K562 (cell line): ENCODE measurements around the gene TBC1D16. TPM values are rescaled to one million over a fixed set of nuclear protein-coding genes. Genes with fewer than 3 reads are reported as not detected.

Experiments
- ATAC-seq: fragments of 200-7000 bp; cut with Tn5 transposase; 3 replicates; pipeline ENCODE4 v1.9.1; 2020; ENCODE audit warnings: moderate library complexity
- BruUV-seq: library from RNA; stranded (reverse); fragments of 400-500 nt; replicated peaks from 2 replicates; lab custom pipeline; 2021; lab: Mats Ljungman, UMichigan
- CTCF ChIA-PET: fragments of 300-600 bp; formaldehyde crosslinking; extraction: SDS; loops from one replicate; lab custom pipeline; 2021; ENCODE audit warnings: low intra/inter-chr PET ratio; lab: Yijun Ruan, JAX
- POLR2A ChIA-PET: fragments of 300-600, 350-650 bp; sonication (Branson Sonifier 250); formaldehyde crosslinking; extraction: SDS; loops from one replicate; lab custom pipeline; 2021; ENCODE audit warnings: antibody characterized with exemption, inconsistent platforms; lab: Yijun Ruan, JAX
- DNase-seq, 4 experiments: peaks; one replicate each; pipeline versions ENCODE4 v3.0.0 to v3.0.0-alpha.2; 2011 to 2018; ENCODE audit warnings: low spot score in 3 of 4, mixed read lengths in 3 of 4; ENCODE audit errors: extremely low read depth in 1 of 4
- FAIRE-seq: peaks from 2 replicates; lab custom pipeline; 2011; peaks lifted over from hg19 to GRCh38; lab: Jason Lieb, UNC
- H2AFZ ChIP-seq: 2 replicates; pipeline ENCODE4 v1.6.0; 2011; ENCODE audit warnings: low read depth, low read length, control low read depth, inconsistent platforms
- H3K27ac ChIP-seq: fragments of 200-600 bp; 3 replicates; pipeline ENCODE4 v1.8.0; 2011; ENCODE audit warnings: low read depth, mild to moderate bottlenecking, control low read depth, inconsistent platforms, low read length, moderate library complexity, mixed read lengths; ENCODE audit errors: extremely low read depth
- H3K27me3 ChIP-seq, 2 experiments: fragments of 300-600 bp in 1 of 2; 2 replicates in 1 of 2; 3 replicates in 1 of 2; pipeline versions ENCODE4 v1.6.0 to v1.8.0; 2011; ENCODE audit warnings: inconsistent platforms in 2 of 2, low read length in 2 of 2, mild to moderate bottlenecking in 1 of 2, mixed read lengths in 1 of 2, moderate library complexity in 1 of 2; ENCODE audit not compliant: control insufficient read depth in 2 of 2, insufficient read depth in 2 of 2
- H3K36me3 ChIP-seq: fragments of 300-600 bp; 3 replicates; pipeline ENCODE4 v1.8.0; 2011; ENCODE audit warnings: mild to moderate bottlenecking, low read length, inconsistent platforms; ENCODE audit not compliant: control insufficient read depth, insufficient read depth
- H3K4me1 ChIP-seq, 2 experiments: fragments of 200-600 bp in 1 of 2; replicated peaks in 1 of 2; 2 replicates in 1 of 2; 3 replicates in 1 of 2; pipeline versions ENCODE4 v1.5.1 to v1.8.0; 2011; ENCODE audit warnings: inconsistent platforms in 2 of 2, low read length in 2 of 2, mild to moderate bottlenecking in 1 of 2, mixed read lengths in 1 of 2, moderate library complexity in 1 of 2; ENCODE audit not compliant: control insufficient read depth in 2 of 2, insufficient read depth in 2 of 2
- H3K4me2 ChIP-seq: 2 replicates; pipeline ENCODE4 v1.6.1; 2011; ENCODE audit warnings: low read length, control low read depth, inconsistent platforms, mixed read lengths; ENCODE audit not compliant: insufficient read depth
- H3K4me3 ChIP-seq: fragments of 200-600 bp; sonication (generic), shearing (Covaris generic); 2 replicates; pipeline ENCODE4 v1.5.1; 2016; ENCODE audit warnings: control low read depth, inconsistent platforms
- H3K79me2 ChIP-seq: fragments of 200-600 bp; 3 replicates; pipeline ENCODE4 v1.8.0; 2011; ENCODE audit warnings: low read length, inconsistent platforms; ENCODE audit not compliant: control insufficient read depth, insufficient read depth
- H3K9ac ChIP-seq, 2 experiments: 2 replicates each; pipeline versions ENCODE4 v1.6.0 to v1.6.1; 2011; ENCODE audit warnings: low read depth in 2 of 2, low read length in 2 of 2, control low read depth in 1 of 2, inconsistent platforms in 1 of 2, mild to moderate bottlenecking in 1 of 2, mixed read lengths in 1 of 2; ENCODE audit not compliant: insufficient read depth in 1 of 2
- H3K9me1 ChIP-seq: one replicate; pipeline ENCODE4 v1.6.0; 2011; ENCODE audit warnings: inconsistent platforms, mild to moderate bottlenecking, low read length, moderate library complexity; ENCODE audit not compliant: control insufficient read depth, insufficient read depth
- H3K9me3 ChIP-seq: replicated peaks from 2 replicates; pipeline ENCODE4 v1.5.1; 2011; ENCODE audit warnings: low read depth, low read length, inconsistent platforms; ENCODE audit not compliant: control insufficient read depth, insufficient read depth
- H4K20me1 ChIP-seq: replicated peaks from 2 replicates; pipeline ENCODE4 v1.6.1; 2011; ENCODE audit warnings: low read length, inconsistent platforms, mixed read lengths; ENCODE audit not compliant: control insufficient read depth, insufficient read depth
- ARID1B ChIP-seq: fragments of 450-650 bp; IDR thresholded peaks from 2 replicates; pipeline ENCODE4 v1.6.1; 2016; ENCODE audit warnings: antibody characterized with exemption, mild to moderate bottlenecking, inconsistent platforms
- DACH1 ChIP-seq: fragments of 450-650 bp; IDR thresholded peaks from 2 replicates; pipeline ENCODE4 v1.6.1; 2018; ENCODE audit not compliant: partially characterized antibody
- EGR1 ChIP-seq: fragments of 450-650 bp; conservative IDR thresholded peaks from 2 replicates; pipeline ENCODE4 v1.6.1; 2017; ENCODE audit warnings: mild to moderate bottlenecking
- HDAC1 ChIP-seq, 2 experiments: fragments of 450-650 bp; IDR thresholded peaks; 2 replicates each; pipeline ENCODE4 v1.6.1; 2016 to 2017; ENCODE audit warnings: inconsistent platforms in 1 of 2, mild to moderate bottlenecking in 1 of 2, moderate library complexity in 1 of 2
- NELFE ChIP-seq: IDR thresholded peaks from 2 replicates; pipeline ENCODE4 v1.6.1; 2011; ENCODE audit warnings: mild to moderate bottlenecking; ENCODE audit not compliant: insufficient read depth, insufficient read length
- POLR2AphosphoS2 ChIP-seq: IDR thresholded peaks from 2 replicates; pipeline ENCODE4 v1.6.1; 2012; ENCODE audit warnings: low read length, improper control_type of control experiment
- RBM39 ChIP-seq: fragments of 200-400 bp; formaldehyde crosslinking; optimal IDR thresholded peaks from 2 replicates; pipeline ENCODE3; 2018; ENCODE audit warnings: low read depth, low read length
- ZNF436 ChIP-seq: fragments of 250-450, 450-650 bp; sonication (Bioruptor Pico); formaldehyde crosslinking; IDR thresholded peaks from 2 replicates; pipeline ENCODE4 v1.7.0; 2020; ENCODE audit warnings: mild to moderate bottlenecking
- ZNF79 ChIP-seq: fragments of 250-450 bp; sonication (Bioruptor Pico); IDR thresholded peaks from 2 replicates; pipeline ENCODE4 v1.4.0; 2020; ENCODE audit warnings: low read depth, mild to moderate bottlenecking, moderate library complexity
- WGBS: fragments of 100-300 bp; shearing (Covaris generic); methylation state at CpG from one replicate; pipeline ENCODE4 v1.1.6; 2016; ENCODE audit warnings: low coverage, mixed read lengths; ENCODE audit not compliant: insufficient coverage; ENCODE audit errors: missing lambda C conversion rate; 5-methylcytosine and 5-hydroxymethylcytosine counted together
- in situ Hi-C: fragments of 300-500 bp; cut with MboI; formaldehyde crosslinking; loops from 4 replicates; pipeline ENCODE4 v1.15.0; 2018; ENCODE audit warnings: inconsistent platforms, mixed read lengths
- intact Hi-C: fragments of 100-400 bp; cut with micrococcal nuclease; formaldehyde crosslinking; loops from 2 replicates; pipeline ENCODE4 v1.14.2; 2022
- polyA plus RNA-seq, 8 experiments: library from polyadenylated mRNA; depleted of rRNA in 4 of 8; stranded (reverse) in 5 of 8; unstranded in 3 of 8; fragments of >200 nt; fragmentation: Nextera tagmentation in 2 of 8; fragmentation: Illumina TruSeq in 1 of 8; extraction: Ambion mirVana in 2 of 8; extraction: Trizol in 1 of 8; gene quantifications; 2 replicates each; pipeline versions ENCODE4 v1.2.1 to v1.2.3, GENCODE V29; 2011 to 2014; ENCODE audit warnings: inconsistent platforms in 1 of 8, missing spikeins in 1 of 8
- total RNA-seq, 7 experiments: library from RNA; depleted of rRNA in 6 of 7; stranded (reverse); fragments of >200 nt in 6 of 7; fragmentation: Illumina TruSeq in 2 of 7; extraction: Trizol in 2 of 7; gene quantifications; 2 replicates each; pipeline versions ENCODE4 v1.2.1 to v1.2.3, GENCODE V29; 2011 to 2021; ENCODE audit warnings: low replicate concordance in 1 of 7

Gene TBC1D16
- total and polyA plus RNA-seq, 9 of the 15 experiments (the other 6 are each of a cell fraction or from before 2014, with no cell fraction given) = 0.01 to 0.20 (median 0.03) TPM; not detected in 1

- ATAC-seq (no peak), FAIRE-seq (no peak), DNase-seq (no peak)
- H3K4me1 ChIP-seq = peaks cover 0 to 18% of the 10 kb centered on the region in 2 experiments; a peak in 2 of 5 replicates
- no peaks in the 10 kb centered on the region for H3K36me3 ChIP-seq
- H2AFZ ChIP-seq = no peak overlapping the region
- H3K27ac ChIP-seq = no peak overlapping the region
- H4K20me1 ChIP-seq = no peaks in the 10 kb centered on the region; the same call in 1 of the 2 replicates
- intact Hi-C loops (no loop called here), in situ Hi-C loops (no loop called here)
- H3K79me2 ChIP-seq = no peaks in the 10 kb centered on the region
- no TSS peak for BruUV-seq
- H3K9me1 ChIP-seq = no peaks in the 10 kb centered on the region
- TF ChIP-seq NELFE (no peak), EGR1 (0 out of 2 replicates have a peak, but pooled peaks have one; percentile 17)
- H3K9ac ChIP-seq = no peak overlapping the region
- POLR2A ChIA-PET = interaction anchor here (0.7 kb wide), 2 partner anchors 22 to 51 kb away, joined by 3 read pairs; no protein-coding TSS in a partner anchor
- CTCF ChIA-PET = no interaction called here
- WGBS = 1% methylated on average over 6 of the region's 10 CpGs
- H3K9me3 ChIP-seq = no peaks in the 10 kb centered on the region
- H3K4me2 ChIP-seq = no peak overlapping the region
- H3K27me3 ChIP-seq = peaks cover 12 to 59% of the 10 kb centered on the region in 2 experiments; a peak in 3 of 5 replicates
- H3K4me3 ChIP-seq = no peak overlapping the region
Observed at GRCh38 chr17:79931817-79932309, 103.8 kb downstream of the TBC1D16 start.

GRCh38 chr17:79930877-79931816 lies 104.5 kb downstream of the TBC1D16 start:
- H3K27me3 ChIP-seq = peaks cover 12 to 52% of the 10 kb centered on the region in 2 experiments; a peak in 3 of 5 replicates
- POLR2A ChIA-PET = interaction anchor here (0.7 kb wide), 1 partner anchor 22 kb away, joined by 3 read pairs; no protein-coding TSS in a partner anchor
- in situ Hi-C loops = no loop called here
- 4% methylated on average over 12 of the region's 17 CpGs for WGBS
- intact Hi-C loops = no loop called here
- ATAC-seq = no peak
- H3K79me2 ChIP-seq = no peaks in the 10 kb centered on the region
- no peak for FAIRE-seq
- H3K4me3 ChIP-seq = no peak overlapping the region
- no peak for DNase-seq
- H3K9me3 ChIP-seq = no peaks in the 10 kb centered on the region
- H4K20me1 ChIP-seq = no peaks in the 10 kb centered on the region; the same call in 1 of the 2 replicates
- H3K4me2 ChIP-seq = no peak overlapping the region
- H3K9me1 ChIP-seq = no peaks in the 10 kb centered on the region
- H3K36me3 ChIP-seq = no peaks in the 10 kb centered on the region
- H3K27ac ChIP-seq = no peak overlapping the region
- H3K9ac ChIP-seq = no peak overlapping the region
- CTCF ChIA-PET = no interaction called here
- H2AFZ ChIP-seq = no peak overlapping the region
- TF ChIP-seq ZNF79 (CRISPR knock-in tag) = no peak
- no peak for TF ChIP-seq ARID1B
- no peak for TF ChIP-seq RBM39
- TF ChIP-seq ZNF436 = no peak
- TF ChIP-seq HDAC1 (IDR thresholded peaks at IDR 0.05) = no peak
- TF ChIP-seq DACH1 = no peak
- no peak for TF ChIP-seq POLR2AphosphoS2
- peaks cover 0 to 24% of the 10 kb centered on the region in 2 experiments; a peak in 2 of 5 replicates for H3K4me1 ChIP-seq
- BruUV-seq = no TSS peak
